KOPT-K1 (cell line): ENCODE results near the gene ECE2.

Source experiments
- H3K27ac ChIP-seq: fragments of 200-600 bp; sonication (generic); 2 replicates; pipeline ENCODE4 v1.5.1; 2016; ENCODE audit warnings: antibody characterized with exemption, mild to moderate bottlenecking, low read depth, low read length; ENCODE audit not compliant: poor library complexity, severe bottlenecking
- H3K36me3 ChIP-seq: fragments of 200-600 bp; sonication (generic); 2 replicates; pipeline ENCODE4 v1.5.1; 2017; ENCODE audit warnings: antibody characterized with exemption, mild to moderate bottlenecking, low read length, moderate library complexity; ENCODE audit not compliant: insufficient read depth
- H3K9me3 ChIP-seq: fragments of 200-600 bp; sonication (generic); 2 replicates; pipeline ENCODE4 v1.5.1; 2017; ENCODE audit warnings: antibody characterized with exemption, low read length, mild to moderate bottlenecking; ENCODE audit not compliant: insufficient read depth, poor library complexity, severe bottlenecking

The ECE2 gene

GRCh38 chr3:184283681-184284080 lies 7.9 kb downstream of the ECE2 start:
- no peak overlapping the region for H3K27ac ChIP-seq
- H3K36me3 ChIP-seq: no peaks in the 10 kb centered on the region
- H3K9me3 ChIP-seq: no peaks in the 10 kb centered on the region

DNA sequence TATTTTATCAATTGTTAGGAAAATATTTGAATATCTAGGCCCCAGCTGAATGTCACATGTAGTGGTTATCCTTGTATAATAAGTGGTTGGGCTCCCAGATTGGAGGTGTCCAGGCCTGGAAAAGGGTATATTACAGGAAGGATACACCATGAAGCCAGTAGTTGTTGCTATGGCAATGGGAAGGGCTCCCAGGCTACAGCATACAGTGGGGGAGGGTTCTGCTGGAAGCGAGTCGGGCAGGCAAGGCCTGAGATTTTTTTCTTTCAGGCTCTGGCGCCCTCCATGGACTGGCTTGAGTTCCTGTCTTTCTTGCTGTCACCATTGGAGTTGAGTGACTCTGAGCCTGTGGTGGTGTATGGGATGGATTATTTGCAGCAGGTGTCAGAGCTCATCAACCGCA lies 8.9 kb downstream of the ECE2 start:
- H3K27ac ChIP-seq: no peak overlapping the region
- H3K36me3 ChIP-seq: no peaks in the 10 kb centered on the region
- no peaks in the 10 kb centered on the region for H3K9me3 ChIP-seq

DNA sequence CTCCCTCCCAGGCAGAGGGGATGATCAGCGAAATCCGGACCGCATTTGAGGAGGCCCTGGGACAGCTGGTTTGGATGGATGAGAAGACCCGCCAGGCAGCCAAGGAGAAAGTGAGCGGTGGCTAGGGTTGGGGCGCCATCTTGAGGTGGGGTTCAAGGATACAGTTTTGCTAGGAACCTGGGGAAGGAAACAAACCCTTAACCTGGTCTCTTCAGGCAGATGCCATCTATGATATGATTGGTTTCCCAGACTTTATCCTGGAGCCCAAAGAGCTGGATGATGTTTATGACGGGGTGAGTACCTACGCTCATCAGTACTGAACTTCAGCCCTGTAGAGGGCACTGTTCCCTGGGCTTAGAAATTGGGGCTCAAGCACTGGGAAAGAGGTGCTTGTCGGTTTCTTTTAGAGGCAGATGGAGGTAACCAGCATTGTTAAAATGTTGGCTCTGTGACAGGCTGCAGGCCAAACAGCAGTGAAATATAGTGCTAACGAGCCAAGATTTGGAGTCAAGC lies 13.7 kb downstream of the ECE2 start:
- Histone ChIP-seq H3K27ac (no peak overlapping the region), H3K36me3 (no peaks in the 10 kb centered on the region), H3K9me3 (no peaks in the 10 kb centered on the region)

GRCh38 chr3:184290331-184290730 lies 14.5 kb downstream of the ECE2 start:
- Histone ChIP-seq H3K36me3 (no peaks in the 10 kb centered on the region), H3K27ac (no peak overlapping the region), H3K9me3 (no peaks in the 10 kb centered on the region)

DNA sequence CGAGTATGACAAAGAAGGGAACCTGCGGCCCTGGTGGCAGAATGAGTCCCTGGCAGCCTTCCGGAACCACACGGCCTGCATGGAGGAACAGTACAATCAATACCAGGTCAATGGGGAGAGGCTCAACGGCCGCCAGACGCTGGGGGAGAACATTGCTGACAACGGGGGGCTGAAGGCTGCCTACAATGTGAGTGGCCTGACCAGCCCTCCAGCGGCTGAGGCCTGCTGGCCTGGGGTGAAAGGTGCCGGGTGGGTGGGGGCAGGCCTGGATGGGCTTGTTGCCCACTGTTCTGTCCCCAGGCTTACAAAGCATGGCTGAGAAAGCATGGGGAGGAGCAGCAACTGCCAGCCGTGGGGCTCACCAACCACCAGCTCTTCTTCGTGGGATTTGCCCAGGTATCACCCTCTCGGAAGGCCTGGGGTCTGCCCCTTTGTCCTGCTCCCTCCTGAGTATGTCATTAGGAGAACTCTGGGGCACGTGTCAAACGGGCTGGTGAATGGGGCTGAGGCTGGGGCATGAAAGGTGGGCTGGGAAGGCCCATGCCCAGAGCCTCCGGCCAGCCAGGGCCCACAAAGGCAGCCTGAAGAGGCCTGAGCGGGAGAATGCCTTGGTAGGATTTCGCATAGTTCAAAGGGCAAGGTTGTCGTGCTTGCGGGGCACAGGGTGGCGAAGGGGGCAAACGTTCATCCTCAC lies 15.4 kb downstream of the ECE2 start:
- Histone ChIP-seq H3K9me3 (no peaks in the 10 kb centered on the region), H3K27ac (no peak overlapping the region), H3K36me3 (no peaks in the 10 kb centered on the region)

- no peaks in the 10 kb centered on the region for H3K9me3 ChIP-seq
- no peak overlapping the region for H3K27ac ChIP-seq
- no peaks in the 10 kb centered on the region for H3K36me3 ChIP-seq
Observed at GRCh38 chr3:184291738-184292445, 16.1 kb downstream of the ECE2 start.

GRCh38 chr3:184295771-184296170 lies 19.9 kb downstream of the ECE2 start:
- Histone ChIP-seq H3K9me3 (no peaks in the 10 kb centered on the region), H3K36me3 (peaks cover 7% of the 10 kb centered on the region), H3K27ac (no peak overlapping the region)

GRCh38 chr3:184296616-184297015 lies 20.8 kb downstream of the ECE2 start:
- Histone ChIP-seq H3K27ac (no peak overlapping the region), H3K36me3 (peaks cover 16% of the 10 kb centered on the region)

DNA sequence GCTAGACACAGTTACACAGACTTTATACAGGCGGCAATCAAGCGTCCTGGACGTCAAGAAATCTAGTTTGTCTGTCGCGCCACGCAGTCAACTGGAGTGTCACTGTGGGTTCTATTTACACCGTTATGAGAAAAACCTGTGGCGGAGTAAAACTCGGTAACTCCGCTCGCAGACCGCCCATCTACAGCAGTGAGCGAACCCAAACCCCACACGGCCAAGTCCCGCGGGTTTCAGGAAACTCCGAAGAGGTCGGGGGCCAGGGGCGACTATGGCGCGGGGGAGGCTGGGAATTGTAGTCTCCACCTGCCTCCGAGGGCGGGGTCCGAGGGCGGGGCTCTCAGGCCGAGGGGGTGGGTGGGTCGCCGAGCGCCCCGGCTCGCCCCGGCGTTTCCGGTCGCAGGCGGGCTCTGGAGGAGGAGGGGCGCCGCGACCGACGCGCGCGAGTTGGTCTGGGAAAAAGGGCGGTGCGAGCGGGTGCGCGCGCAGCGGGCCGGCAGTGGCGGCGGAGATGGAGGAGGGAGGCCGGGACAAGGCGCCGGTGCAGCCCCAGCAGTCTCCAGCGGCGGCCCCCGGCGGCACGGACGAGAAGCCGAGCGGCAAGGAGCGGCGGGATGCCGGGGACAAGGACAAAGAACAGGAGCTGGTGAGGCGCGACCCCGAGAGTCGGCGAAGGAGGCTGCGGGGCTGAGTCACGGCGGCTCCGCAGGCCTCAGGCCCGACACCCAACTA lies 23.1 kb downstream of the ECE2 start, which contains the start of gene PSMD2:
PSMD2 (plus strand) TSS at position 483 of the 729 bp plus-strand sequence; CDS start at position 509, 26 bp downstream.
- Histone ChIP-seq H3K27ac (peak within 1 kb of the TSS; percentile 67), H3K9me3 (no peaks in the 10 kb centered on the region), H3K36me3 (peaks cover 39% of the 10 kb centered on the region)

More at GRCh38 chr3:184296616-184297015, 20.8 kb downstream of the ECE2 start:
- no peaks in the 10 kb centered on the region for H3K9me3 ChIP-seq

GRCh38 chr3:184299488-184300377 lies 23.9 kb downstream of the ECE2 start:
- Histone ChIP-seq H3K9me3 (no peaks in the 10 kb centered on the region), H3K27ac (peak overlapping the region; percentile 67), H3K36me3 (peaks cover 47% of the 10 kb centered on the region)

DNA sequence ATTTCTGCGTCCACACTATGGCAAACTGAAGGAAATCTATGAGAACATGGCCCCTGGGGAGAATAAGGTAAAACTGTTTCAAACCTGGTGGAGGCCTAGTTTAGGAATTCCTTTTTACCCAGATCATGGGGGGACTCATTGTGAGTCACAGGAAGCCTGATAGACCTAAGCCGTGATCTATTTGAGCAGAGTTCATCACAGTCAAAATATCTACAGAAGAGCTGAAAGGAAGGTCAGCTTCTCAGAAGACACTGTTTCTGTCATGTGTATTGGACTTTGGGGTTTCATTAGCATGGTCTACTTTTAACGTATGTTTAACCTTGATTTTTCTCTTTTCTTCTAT lies 24.5 kb downstream of the ECE2 start:
- peak overlapping the region; percentile 67 for H3K27ac ChIP-seq
- peaks cover 53% of the 10 kb centered on the region for H3K36me3 ChIP-seq
- H3K9me3 ChIP-seq: no peaks in the 10 kb centered on the region

DNA sequence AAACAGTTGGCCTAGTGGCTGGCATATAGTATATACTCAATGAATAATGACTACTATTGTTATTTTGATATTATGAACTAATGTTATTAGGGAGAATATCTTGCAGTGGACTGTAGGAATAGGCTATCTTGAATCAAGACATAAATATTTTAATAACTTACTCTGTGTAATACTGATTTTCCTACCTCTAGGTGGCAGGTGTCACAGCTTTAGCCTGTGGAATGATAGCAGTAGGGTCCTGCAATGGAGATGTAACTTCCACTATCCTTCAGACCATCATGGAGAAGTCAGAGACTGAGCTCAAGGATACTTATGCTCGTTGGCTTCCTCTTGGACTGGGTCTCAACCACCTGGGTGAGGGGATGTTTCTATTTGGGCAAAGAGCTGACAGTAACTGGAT lies 29.8 kb downstream of the ECE2 start:
- no peaks in the 10 kb centered on the region for H3K9me3 ChIP-seq
- peaks cover 88% of the 10 kb centered on the region for H3K36me3 ChIP-seq
- no peak overlapping the region for H3K27ac ChIP-seq

- Histone ChIP-seq H3K36me3 (peaks cover 79% of the 10 kb centered on the region), H3K27ac (no peak overlapping the region), H3K9me3 (no peaks in the 10 kb centered on the region)
Observed at GRCh38 chr3:184306341-184306972, 30.6 kb downstream of the ECE2 start.

GRCh38 chr3:184307915-184308314 lies 32.1 kb downstream of the ECE2 start:
- Histone ChIP-seq H3K27ac (no peak overlapping the region), H3K9me3 (no peaks in the 10 kb centered on the region), H3K36me3 (peaks cover 64% of the 10 kb centered on the region)
